Lower lobe of right lung (tissue), 2 donors: ENCODE data around the gene DLGAP4. TPM values are rescaled to one million over a fixed set of nuclear protein-coding genes. Genes with fewer than 3 reads are reported as not detected.

Experiments used
- ATAC-seq, 2 donors: fragments of 200-7000 bp; cut with Tn5 transposase; one replicate each; pipeline ENCODE4 v1.9.1; 2020 to 2022; ENCODE audit warnings: mild to moderate bottlenecking in 2 of 2, moderate library complexity in 2 of 2
- DNase-seq: peaks from one replicate; pipeline ENCODE4 v3.0.0-alpha.2; 2020
- H3K27ac ChIP-seq: fragments of 200-600 bp; one replicate; pipeline ENCODE4 v1.8.0; 2022
- H3K27me3 ChIP-seq: fragments of 200-600 bp; one replicate; pipeline ENCODE4 v1.8.0; 2022; ENCODE audit warnings: low read depth
- H3K36me3 ChIP-seq: fragments of 200-600 bp; one replicate; pipeline ENCODE4 v1.8.0; 2022; ENCODE audit warnings: mild to moderate bottlenecking
- H3K4me1 ChIP-seq: fragments of 200-600 bp; one replicate; pipeline ENCODE4 v1.8.0; 2022
- H3K4me3 ChIP-seq: fragments of 200-600 bp; one replicate; pipeline ENCODE4 v1.8.0; 2022; ENCODE audit warnings: mild to moderate bottlenecking
- H3K9me3 ChIP-seq: fragments of 200-600 bp; one replicate; pipeline ENCODE4 v1.8.0; 2022
- CTCF ChIP-seq: fragments of 200-600 bp; IDR thresholded peaks from one replicate; pipeline ENCODE4 v1.8.0; 2022; ENCODE audit warnings: antibody characterized with exemption, mild to moderate bottlenecking
- intact Hi-C: fragments of 100-400 bp; cut with DNase I; formaldehyde crosslinking; loops from one replicate; pipeline ENCODE4 v1.11.0; 2022
- total RNA-seq: library from RNA; stranded (reverse); fragmentation: NEBNext Ultra II Directional; extraction: Animal tissue kit (Norgen Biotek cat#: 25700); gene quantifications from one replicate; pipeline ENCODE4 v1.2.1, GENCODE V29; 2021
- donor health status: DM: no; HTN: yes; CAD: no; lungs with severe emphysema.

Gene DLGAP4
- total RNA-seq, 1 donor from 2014 or later: 59.3 TPM

DNA sequence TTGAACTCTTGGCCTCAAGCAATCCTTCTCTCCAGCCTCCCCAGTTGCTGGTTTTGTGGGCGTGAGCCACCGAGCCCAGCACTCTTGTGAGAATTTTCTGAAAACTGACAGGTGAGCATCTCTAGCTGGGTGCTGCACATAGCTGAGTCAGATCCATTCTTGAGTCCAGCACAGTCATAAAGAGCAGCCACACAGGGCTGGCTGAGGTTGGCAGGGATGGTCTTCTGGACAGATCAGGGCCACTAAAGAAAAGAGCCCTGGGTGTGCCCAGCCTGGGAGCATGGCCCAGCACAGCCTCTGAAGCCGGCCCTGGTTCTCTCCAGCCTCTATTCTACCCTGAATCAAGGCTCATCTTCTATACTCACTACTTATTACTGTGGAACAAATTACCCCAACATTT, 11.5 kb downstream of the DLGAP4 start:
- Histone ChIP-seq H3K4me3 (no peak overlapping the region), H3K27me3 (peaks cover 12% of the 10 kb centered on the region), H3K36me3 (no peaks in the 10 kb centered on the region), H3K9me3 (no peaks in the 10 kb centered on the region), H3K4me1 (no peaks in the 10 kb centered on the region), H3K27ac (no peak overlapping the region)
- no peak for ATAC-seq
- TF ChIP-seq CTCF: no peak
- peak; percentile 16 for DNase-seq
- intact Hi-C loops: no loop called here

DNA sequence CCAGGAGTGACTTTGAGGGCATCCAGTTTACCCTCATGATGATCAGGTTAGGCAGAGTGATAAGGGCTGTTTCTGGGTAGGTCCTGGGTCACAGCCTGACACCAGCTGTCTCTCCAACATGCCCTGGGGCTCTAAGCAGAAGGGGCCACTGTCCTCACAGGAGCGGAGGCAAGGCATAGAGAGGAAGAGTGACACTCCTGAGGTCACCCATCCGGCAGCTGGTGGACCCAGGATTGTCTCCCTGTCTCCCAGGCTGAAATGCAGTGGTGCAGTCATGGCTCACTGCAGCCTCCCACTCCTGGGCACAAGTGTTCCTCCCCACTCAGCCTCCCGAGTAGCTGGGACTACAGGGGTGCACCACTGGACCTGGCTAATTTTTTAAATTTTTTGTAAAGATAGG, 12.0 kb downstream of the DLGAP4 start:
- no peaks in the 10 kb centered on the region for H3K36me3 ChIP-seq
- H3K9me3 ChIP-seq: no peaks in the 10 kb centered on the region
- ATAC-seq (no peak), DNase-seq (peak; percentile 17)
- TF ChIP-seq CTCF: no peak
- H3K27me3 ChIP-seq: peaks cover 7% of the 10 kb centered on the region
- no peaks in the 10 kb centered on the region for H3K4me1 ChIP-seq
- H3K4me3 ChIP-seq: no peak overlapping the region
- intact Hi-C loops: no loop called here
- no peak overlapping the region for H3K27ac ChIP-seq

GRCh38 chr20:36319356-36320260, 13.5 kb downstream of the DLGAP4 start:
- H3K36me3 ChIP-seq: no peaks in the 10 kb centered on the region
- H3K9me3 ChIP-seq: no peaks in the 10 kb centered on the region
- intact Hi-C loops: no loop called here
- ATAC-seq: no peak
- H3K27me3 ChIP-seq: no peaks in the 10 kb centered on the region
- no peak overlapping the region for H3K27ac ChIP-seq
- peak; percentile 23 for DNase-seq
- no peak overlapping the region for H3K4me3 ChIP-seq
- H3K4me1 ChIP-seq: no peaks in the 10 kb centered on the region
- TF ChIP-seq CTCF: no peak

GRCh38 chr20:36320261-36320897, 14.2 kb downstream of the DLGAP4 start:
- Histone ChIP-seq H3K9me3 (no peaks in the 10 kb centered on the region), H3K27ac (no peak overlapping the region), H3K27me3 (no peaks in the 10 kb centered on the region), H3K4me3 (no peak overlapping the region), H3K36me3 (no peaks in the 10 kb centered on the region), H3K4me1 (no peaks in the 10 kb centered on the region)
- DNase-seq (peak; percentile 20), ATAC-seq (no peak)
- intact Hi-C loops: no loop called here
- no peak for TF ChIP-seq CTCF

GRCh38 chr20:36320898-36321695, 15.0 kb downstream of the DLGAP4 start:
- intact Hi-C loops: no loop called here
- no peaks in the 10 kb centered on the region for H3K4me1 ChIP-seq
- H3K9me3 ChIP-seq: peaks cover 3% of the 10 kb centered on the region
- no peak for TF ChIP-seq CTCF
- ATAC-seq (no peak), DNase-seq (peak; percentile 8)
- H3K4me3 ChIP-seq: no peak overlapping the region
- H3K27ac ChIP-seq: no peak overlapping the region
- H3K36me3 ChIP-seq: no peaks in the 10 kb centered on the region
- no peaks in the 10 kb centered on the region for H3K27me3 ChIP-seq
